Measurements from ENCODE around the gene RHBDL1.
A peak's percentile ranks its signal among the peaks of the same experiment; 100 is the strongest.

The RHBDL1 gene

GRCh38 chr16:700684-701584 lies 25.5 kb downstream of the RHBDL1 start:
- TF ChIP-seq, protein P1, sequence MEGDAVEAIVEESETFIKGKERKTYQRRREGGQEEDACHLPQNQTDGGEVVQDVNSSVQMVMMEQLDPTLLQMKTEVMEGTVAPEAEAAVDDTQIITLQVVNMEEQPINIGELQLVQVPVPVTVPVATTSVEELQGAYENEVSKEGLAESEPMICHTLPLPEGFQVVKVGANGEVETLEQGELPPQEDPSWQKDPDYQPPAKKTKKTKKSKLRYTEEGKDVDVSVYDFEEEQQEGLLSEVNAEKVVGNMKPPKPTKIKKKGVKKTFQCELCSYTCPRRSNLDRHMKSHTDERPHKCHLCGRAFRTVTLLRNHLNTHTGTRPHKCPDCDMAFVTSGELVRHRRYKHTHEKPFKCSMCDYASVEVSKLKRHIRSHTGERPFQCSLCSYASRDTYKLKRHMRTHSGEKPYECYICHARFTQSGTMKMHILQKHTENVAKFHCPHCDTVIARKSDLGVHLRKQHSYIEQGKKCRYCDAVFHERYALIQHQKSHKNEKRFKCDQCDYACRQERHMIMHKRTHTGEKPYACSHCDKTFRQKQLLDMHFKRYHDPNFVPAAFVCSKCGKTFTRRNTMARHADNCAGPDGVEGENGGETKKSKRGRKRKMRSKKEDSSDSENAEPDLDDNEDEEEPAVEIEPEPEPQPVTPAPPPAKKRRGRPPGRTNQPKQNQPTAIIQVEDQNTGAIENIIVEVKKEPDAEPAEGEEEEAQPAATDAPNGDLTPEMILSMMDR (IDR thresholded peaks at IDR 0.05; ENCODE audit: insufficient read depth, missing control alignments) = no peak
- no peak for FAIRE-seq
- no peak for DNase-seq (ENCODE audit: insufficient read length, low spot score)

DNA sequence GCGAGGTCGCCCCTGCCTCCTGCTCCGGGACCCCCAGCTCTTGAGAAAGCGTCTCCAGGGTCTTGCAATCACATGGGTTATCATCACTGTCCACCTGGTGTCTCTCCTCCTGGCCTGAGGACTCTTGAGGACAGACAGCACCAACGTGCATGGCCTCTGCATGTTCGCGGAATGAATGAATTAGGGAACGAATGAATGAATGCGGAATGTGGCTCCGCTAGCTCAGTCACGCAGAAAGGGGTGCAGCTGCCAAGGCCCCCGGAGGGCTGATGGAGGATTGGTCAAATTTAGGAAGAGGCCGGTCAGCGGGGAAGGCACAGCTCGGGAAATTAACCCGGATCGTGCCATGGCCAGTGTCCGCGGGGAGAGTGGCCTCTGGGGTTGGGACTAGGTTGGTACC lies 26.9 kb downstream of the RHBDL1 start:
- FAIRE-seq (no peak), DNase-seq (ENCODE audit: insufficient read length, low spot score) (no peak)
- TF ChIP-seq, protein P1 (IDR thresholded peaks at IDR 0.05; ENCODE audit: insufficient read depth, missing control alignments) = no peak

- DNase-seq (ENCODE audit: insufficient read length, low spot score) = no peak
- FAIRE-seq = no peak
- TF ChIP-seq, protein P1 (IDR thresholded peaks at IDR 0.05; ENCODE audit: insufficient read depth, missing control alignments) = no peak
Measured at GRCh38 chr16:703406-703805, 27.9 kb downstream of the RHBDL1 start.

GRCh38 chr16:704047-704446 lies 28.6 kb downstream of the RHBDL1 start:
- no peak for DNase-seq (ENCODE audit: insufficient read length, low spot score)
- TF ChIP-seq, protein P1 (IDR thresholded peaks at IDR 0.05; ENCODE audit: insufficient read depth, missing control alignments) = no peak
- no peak for FAIRE-seq

- DNase-seq (ENCODE audit: insufficient read length, low spot score) = no peak
- TF ChIP-seq, protein P1 (IDR thresholded peaks at IDR 0.05; ENCODE audit: insufficient read depth, missing control alignments) = no peak
- FAIRE-seq = no peak
Measured at GRCh38 chr16:704552-705380, 29.3 kb downstream of the RHBDL1 start.

GRCh38 chr16:705431-706188 lies 30.1 kb downstream of the RHBDL1 start, which contains the start of gene FBXL16:
TSS of gene FBXL16 (minus strand) at chr16:705801. CDS start at chr16:697405, 8,396 bp downstream.
- peak; percentile 95 for DNase-seq (ENCODE audit: insufficient read length, low spot score)
- FAIRE-seq = no peak
- TF ChIP-seq, protein P1 (IDR thresholded peaks at IDR 0.05; ENCODE audit: insufficient read depth, missing control alignments) = no peak
